Stimulated activated CD8-positive, alpha-beta memory T cell treated with anti-CD3 and anti-CD28 coated beads, Interleukin-2, amount 100 ng/mL, for 1 hour (primary cell): ENCODE results near the gene FOXC2.

Experiments used
- DNase-seq, 2 donors: peaks; one replicate each; pipeline ENCODE4 v3.0.0-alpha.2; 2020; ENCODE audit warnings: low read depth in 2 of 2

The FOXC2 gene

GRCh38 chr16:86533076-86533475 is 33.6 kb upstream of the FOXC2 start:
- no peak for DNase-seq

DNA sequence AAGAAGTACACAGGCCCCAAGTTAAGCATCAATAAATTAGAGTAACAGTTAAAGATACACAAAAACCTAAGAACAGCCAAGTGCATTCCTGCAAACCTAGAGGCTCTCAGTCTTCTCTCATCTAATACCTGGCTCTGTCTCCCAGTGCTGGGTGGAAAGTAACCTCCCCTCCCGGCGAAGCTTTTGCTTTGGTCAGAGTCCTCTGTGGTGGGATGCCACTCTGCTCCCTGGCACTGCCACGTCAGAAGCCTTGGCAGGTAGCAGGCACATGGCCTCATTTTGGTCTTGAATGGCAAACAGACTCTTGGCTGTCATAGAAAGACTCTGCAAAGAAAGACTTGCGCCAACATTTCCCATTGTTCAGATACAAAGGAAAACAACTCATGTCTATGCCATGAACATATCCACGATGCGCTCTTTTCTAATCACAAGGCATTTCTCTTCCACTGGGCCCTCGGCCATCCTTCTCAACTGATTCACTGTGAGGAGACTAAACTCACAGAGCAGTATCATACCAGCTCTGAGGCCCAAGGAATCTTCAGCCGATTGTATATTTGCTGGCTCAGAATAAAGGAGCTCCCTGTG is 32.8 kb upstream of the FOXC2 start:
- no peak for DNase-seq

- no peak for DNase-seq
These were observed 31.6 kb upstream of the FOXC2 start for GRCh38 chr16:86534779-86535615.

- DNase-seq = no peak
These were observed 30.0 kb upstream of the FOXC2 start for GRCh38 chr16:86536621-86537020.

DNA sequence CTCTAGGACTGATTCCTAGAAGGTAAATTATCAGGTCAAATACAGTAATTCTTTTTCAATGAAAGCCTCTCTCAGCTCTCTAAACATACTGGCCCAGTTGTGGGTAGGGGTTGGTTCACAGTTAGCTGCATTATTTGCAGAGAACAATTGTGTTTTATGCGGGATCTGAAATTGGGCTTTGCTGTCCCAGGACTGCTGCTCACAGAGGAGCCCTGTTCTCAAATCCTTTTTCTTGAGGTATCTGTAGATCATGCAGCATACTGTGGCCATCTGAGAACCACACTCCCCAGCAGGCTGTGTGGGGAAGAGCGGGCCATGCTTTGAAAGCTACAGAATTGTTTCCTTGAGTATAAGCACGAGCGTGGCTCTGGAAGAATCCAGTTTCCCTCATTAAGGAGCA is 29.1 kb upstream of the FOXC2 start:
- DNase-seq = no peak

DNA sequence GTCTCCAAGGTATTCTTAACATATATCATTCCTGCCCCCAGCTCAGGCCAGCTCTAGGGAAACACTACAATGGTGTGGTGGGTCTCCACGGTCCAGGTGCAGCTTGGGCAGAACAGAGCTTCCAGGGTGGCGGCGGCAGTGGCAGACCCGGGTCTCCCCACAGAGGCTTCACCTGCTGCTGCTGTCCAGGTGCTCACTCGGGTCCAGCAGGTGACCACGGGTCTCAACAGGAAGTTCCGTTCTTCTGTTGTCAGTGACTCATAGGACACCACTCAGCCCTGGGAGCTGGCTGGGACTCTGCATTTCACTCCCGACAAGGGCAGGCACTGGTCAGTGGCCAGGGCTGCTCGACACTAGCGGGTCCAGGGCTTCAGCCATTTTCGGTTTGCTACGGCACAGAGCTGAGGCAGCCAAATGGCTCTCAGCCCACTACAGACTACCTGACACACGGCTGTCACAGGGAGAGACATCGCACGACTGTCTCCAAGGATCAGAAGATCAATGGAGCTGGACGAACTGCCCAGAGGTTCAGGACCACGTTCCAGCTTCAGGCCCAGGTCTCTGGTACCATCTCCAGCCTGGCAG is 28.3 kb upstream of the FOXC2 start:
- DNase-seq = no peak

- no peak for DNase-seq
These were observed 25.7 kb upstream of the FOXC2 start for GRCh38 chr16:86540894-86541293.

DNA sequence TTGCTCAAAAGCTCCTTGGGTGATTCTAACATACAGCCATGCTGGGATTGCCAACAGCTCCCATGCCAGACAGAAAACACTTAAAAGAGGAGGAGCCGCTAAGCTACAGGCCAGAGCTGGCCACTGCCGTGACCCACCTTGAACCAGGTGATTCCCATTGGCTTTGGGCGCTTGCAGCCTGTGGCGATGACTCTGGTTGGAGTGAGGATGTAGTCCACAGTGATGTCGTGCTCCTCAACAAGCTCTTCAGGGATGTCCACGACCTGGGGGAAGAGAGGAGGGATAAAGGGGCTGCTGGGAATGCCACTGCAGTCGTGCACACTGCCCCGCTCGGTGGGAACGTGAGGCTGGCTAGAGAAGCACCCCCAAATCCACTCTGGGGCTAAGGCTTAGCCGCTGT is 25.1 kb upstream of the FOXC2 start:
- no peak for DNase-seq

GRCh38 chr16:86542756-86543750 is 23.6 kb upstream of the FOXC2 start:
- DNase-seq = no peak

GRCh38 chr16:86545481-86545880 is 21.1 kb upstream of the FOXC2 start:
- no peak for DNase-seq

DNA sequence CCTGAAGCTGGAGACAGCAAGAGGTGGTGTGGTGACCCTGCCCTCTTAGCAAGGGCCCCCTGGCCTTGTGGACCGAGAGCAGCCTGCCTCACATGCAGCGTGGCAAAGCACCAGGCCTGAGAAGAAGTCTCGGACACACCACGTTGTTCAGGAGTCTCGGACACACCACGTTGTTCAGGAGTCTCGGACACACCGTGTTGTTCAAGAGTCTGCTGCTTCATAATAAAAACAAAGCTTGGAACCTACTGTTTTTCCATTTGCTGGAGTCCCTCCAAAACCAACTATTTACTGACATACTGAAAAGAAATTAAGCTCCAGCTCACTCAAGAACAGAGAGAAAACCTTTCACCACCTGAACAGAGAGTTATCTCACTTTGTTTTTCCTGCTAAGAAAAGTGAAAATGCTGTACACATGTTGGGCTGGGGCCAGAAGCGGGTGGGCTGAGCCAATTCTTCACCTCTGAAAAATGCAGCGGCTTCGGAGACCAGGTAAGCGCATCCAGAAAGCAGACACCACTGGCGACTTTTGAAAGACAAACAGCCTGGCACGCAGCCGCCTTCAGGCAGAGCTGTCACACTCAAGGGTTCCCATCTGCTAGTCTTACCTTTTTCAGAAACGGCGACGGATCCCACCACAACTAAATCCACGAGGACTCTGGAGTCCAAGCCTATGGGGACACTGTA is 20.5 kb upstream of the FOXC2 start:
- no peak for DNase-seq

DNA sequence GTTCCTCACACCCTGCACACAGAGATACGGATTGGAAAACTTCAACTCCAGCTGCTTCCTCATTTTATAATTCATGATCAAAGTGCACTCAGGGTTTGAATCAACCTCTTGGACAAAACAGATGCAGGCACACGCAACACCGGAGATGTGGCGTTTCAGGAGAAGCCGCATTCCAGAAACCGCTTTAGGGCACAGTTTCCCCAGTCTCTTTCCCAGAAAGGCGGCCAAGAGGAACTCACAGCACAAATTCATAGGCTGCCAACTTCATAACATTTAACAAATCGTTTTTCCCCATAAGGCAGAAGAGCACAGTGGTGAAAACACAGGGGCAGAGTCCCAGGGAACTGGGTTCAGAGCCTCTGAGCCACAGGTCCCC is 20.0 kb upstream of the FOXC2 start:
- no peak for DNase-seq

DNA sequence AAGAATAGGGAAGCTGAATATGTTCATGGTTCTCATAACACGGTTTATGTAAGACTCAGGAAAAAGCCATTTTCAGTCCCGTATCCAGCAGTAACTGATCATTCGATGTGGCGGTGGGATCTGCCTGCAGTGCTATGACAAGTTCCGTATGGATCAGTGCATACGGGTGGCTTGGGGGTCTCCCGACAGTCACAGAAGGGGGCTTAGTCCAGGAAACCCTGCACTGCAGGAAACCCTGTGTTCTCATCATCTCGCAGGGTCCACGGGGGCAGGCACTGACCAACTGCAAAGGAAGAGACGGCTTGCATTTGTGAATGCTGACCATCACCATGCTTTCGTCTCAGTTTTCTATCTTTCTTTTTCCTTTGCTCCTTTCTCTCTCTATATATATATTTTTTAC is 19.3 kb upstream of the FOXC2 start:
- DNase-seq = no peak

GRCh38 chr16:86549076-86549892 is 17.3 kb upstream of the FOXC2 start:
- no peak for DNase-seq

DNA sequence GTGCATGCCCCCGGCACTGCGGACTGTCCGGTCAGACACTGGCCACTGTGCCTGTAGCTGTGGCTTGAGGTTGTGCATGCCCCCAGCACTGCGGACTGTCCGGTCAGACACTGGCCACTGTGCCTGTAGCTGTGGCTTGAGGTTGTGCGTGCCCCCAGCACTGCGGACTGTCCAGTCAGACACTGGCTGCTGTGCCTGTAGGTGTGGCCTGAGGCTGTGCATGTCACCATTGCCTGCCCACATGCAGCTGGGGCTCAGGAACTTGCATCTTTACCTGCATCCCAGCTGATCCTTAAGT is 16.8 kb upstream of the FOXC2 start:
- DNase-seq = no peak

DNA sequence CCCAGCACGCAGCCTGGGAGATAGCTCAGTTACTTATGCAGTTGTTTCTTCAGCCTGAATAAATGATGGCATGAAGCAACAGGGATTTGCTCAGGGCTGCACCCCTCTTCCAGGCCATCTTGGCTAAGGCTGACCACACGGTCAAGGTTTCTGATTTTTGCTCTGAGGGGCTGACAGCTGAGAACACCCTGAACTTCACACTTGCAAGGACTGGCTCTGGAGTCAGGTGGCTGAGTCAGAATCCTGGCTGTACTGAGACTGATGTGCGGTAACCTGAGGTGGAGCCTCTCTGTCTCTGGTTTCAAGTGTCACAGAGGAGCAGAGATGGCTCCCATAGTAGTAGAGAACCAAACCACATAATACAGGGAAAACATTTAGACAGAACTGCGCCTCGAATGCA is 16.3 kb upstream of the FOXC2 start:
- no peak for DNase-seq

- no peak for DNase-seq
These were observed 13.3 kb upstream of the FOXC2 start for GRCh38 chr16:86553356-86553755.

GRCh38 chr16:86554599-86554916 is 12.1 kb upstream of the FOXC2 start:
- DNase-seq = no peak

DNA sequence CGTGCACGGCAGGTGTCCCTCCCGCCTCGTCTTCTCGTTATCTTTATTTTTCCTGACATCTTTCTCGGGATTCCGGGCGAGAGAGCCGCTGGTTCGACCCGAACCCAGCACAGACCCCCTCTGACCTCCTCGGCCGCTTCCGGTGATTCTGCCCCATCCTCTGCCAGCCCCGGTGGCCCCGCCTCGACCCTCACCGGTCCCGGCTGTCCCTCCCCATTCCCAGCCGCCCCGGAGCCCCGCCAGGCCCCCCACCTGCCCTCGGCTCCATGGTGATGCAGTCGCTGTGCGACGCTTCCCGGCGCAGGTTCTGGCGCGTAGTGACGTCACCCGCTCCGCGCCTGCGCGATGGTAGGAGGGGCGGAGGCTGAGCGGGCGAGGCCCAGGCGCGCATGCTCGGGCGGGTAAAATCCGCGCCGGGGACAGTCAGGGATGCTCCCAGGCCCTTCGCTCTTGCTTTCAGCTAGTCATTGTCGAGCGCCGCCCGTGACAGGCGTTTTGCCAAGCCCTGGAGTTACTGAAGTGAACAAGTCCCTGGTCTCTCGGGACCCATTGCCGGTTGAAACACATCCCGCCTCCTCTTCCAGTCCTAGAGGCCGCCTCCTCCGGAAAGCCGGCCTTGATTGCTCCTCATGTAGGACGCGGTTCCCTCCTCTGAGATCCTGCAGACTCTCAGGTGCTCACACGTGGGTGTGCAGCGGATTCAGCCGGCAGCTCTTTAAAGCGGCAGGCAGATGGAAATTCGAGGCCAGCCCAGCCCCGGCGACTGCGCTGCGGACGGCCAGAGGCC is 11.5 kb upstream of the FOXC2 start, which contains the start of gene MTHFSD:
Gene MTHFSD (minus strand): TSS at position 319 of the 787 bp plus-strand sequence. CDS start 51 bp downstream, at position 268.
- DNase-seq = peak; percentile 93

DNA sequence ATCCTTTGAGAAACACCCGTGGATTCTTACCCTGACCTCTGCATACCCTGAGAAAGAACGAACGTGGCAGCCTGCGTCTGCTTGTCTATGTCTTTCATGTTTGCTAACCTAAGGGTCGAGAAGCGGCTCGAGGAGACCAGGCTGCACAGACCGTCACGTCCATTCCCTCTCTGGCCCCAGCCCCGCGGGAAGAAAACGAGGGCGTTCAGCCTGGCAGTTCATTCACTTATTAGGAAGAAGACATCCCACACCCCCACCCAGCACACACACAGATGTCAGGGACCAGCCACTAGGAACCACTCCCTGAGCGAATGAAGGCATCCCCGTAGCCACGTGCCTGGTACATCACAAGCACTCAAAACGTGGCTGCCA is 10.9 kb upstream of the FOXC2 start:
- no peak for DNase-seq
